Mesendoderm (in vitro differentiated cells): ENCODE measurements around the gene KCNJ4.

ENCODE experiments used
- DNase-seq: peaks from one replicate; pipeline ENCODE4 v3.0.0; 2013
- H2AK5ac ChIP-seq: 2 replicates; pipeline ENCODE4 v1.6.1; 2013; ENCODE audit warnings: low read length, inconsistent platforms
- H2BK120ac ChIP-seq: 2 replicates; pipeline ENCODE4 v1.6.1; 2013; ENCODE audit warnings: low read depth, mild to moderate bottlenecking, low read length, moderate library complexity, mixed read lengths
- H2BK15ac ChIP-seq: replicated peaks from 2 replicates; pipeline ENCODE4 v1.6.1; 2013; ENCODE audit warnings: low read depth, mild to moderate bottlenecking, moderate library complexity
- H2BK5ac ChIP-seq: 2 replicates; pipeline ENCODE4 v1.6.1; 2013; ENCODE audit warnings: low read length, inconsistent platforms
- H3K18ac ChIP-seq: 2 replicates; pipeline ENCODE4 v1.6.1; 2013; ENCODE audit warnings: mild to moderate bottlenecking, low read length, mixed read lengths
- H3K23ac ChIP-seq: one replicate; pipeline ENCODE4 v1.6.1; 2013; ENCODE audit warnings: low read length
- H3K27ac ChIP-seq: 2 replicates; pipeline ENCODE4 v1.5.1; 2013; ENCODE audit warnings: low read depth, mild to moderate bottlenecking, inconsistent platforms, low read length, moderate library complexity
- H3K27me3 ChIP-seq: 2 replicates; pipeline ENCODE4 v1.6.1; 2013; ENCODE audit warnings: low read length, control low read depth, mild to moderate bottlenecking, inconsistent platforms; ENCODE audit not compliant: insufficient read depth, poor library complexity
- H3K36me3 ChIP-seq: 2 replicates; pipeline ENCODE4 v1.6.1; 2013; ENCODE audit warnings: low read length, inconsistent platforms; ENCODE audit not compliant: control insufficient read depth, insufficient read depth
- H3K4ac ChIP-seq: one replicate; pipeline ENCODE4 v1.6.1; 2013; ENCODE audit warnings: low read depth, mild to moderate bottlenecking, low read length, moderate library complexity
- H3K4me1 ChIP-seq: 2 replicates; pipeline ENCODE4 v1.6.1; 2013; ENCODE audit warnings: low read depth, low read length, inconsistent platforms; ENCODE audit not compliant: control insufficient read depth
- H3K4me2 ChIP-seq: 2 replicates; pipeline ENCODE4 v1.6.1; 2013; ENCODE audit warnings: low read length
- H3K4me3 ChIP-seq: 2 replicates; pipeline ENCODE4 v1.5.1; 2013; ENCODE audit warnings: mild to moderate bottlenecking, low read length
- H3K56ac ChIP-seq: one replicate; pipeline ENCODE4 v1.6.1; 2013; ENCODE audit warnings: low read length
- H3K79me1 ChIP-seq: 2 replicates; pipeline ENCODE4 v1.6.1; 2013; ENCODE audit warnings: low read length, inconsistent platforms
- H3K79me2 ChIP-seq: 2 replicates; pipeline ENCODE4 v1.6.1; 2013; ENCODE audit warnings: mild to moderate bottlenecking, low read length; ENCODE audit not compliant: control insufficient read depth, insufficient read depth
- H3K9ac ChIP-seq: 2 replicates; pipeline ENCODE4 v1.6.1; 2013; ENCODE audit warnings: low read length, inconsistent platforms
- H4K5ac ChIP-seq: one replicate; pipeline ENCODE4 v1.6.1; 2013; ENCODE audit warnings: low read length
- H4K8ac ChIP-seq: one replicate; pipeline ENCODE4 v1.6.1; 2013; ENCODE audit warnings: low read depth, mild to moderate bottlenecking, control low read depth, low read length, moderate library complexity
- WGBS: extraction: QIAGEN DNeasy Blood & Tissue Kit; methylation state at CpG from one replicate; pipeline ENCODE4 v1.1.7; 2013; ENCODE audit warnings: low lambda C conversion rate, missing lambda C conversion rate; ENCODE audit not compliant: insufficient coverage; ENCODE audit errors: extremely low coverage; 5-methylcytosine and 5-hydroxymethylcytosine counted together

KCNJ4 gene

GRCh38 chr22:38481162-38481870 is 26.3 kb upstream of the KCNJ4 start:
- Histone ChIP-seq H3K79me2 (no peaks in the 10 kb centered on the region), H3K56ac (no peak overlapping the region), H3K79me1 (peaks cover 3% of the 10 kb centered on the region), H3K9ac (no peak overlapping the region), H3K27ac (no peak overlapping the region), H2BK5ac (no peak overlapping the region), H3K4me2 (no peak overlapping the region), H3K18ac (no peak overlapping the region), H3K4me1 (no peaks in the 10 kb centered on the region), H4K8ac (no peak overlapping the region), H2BK15ac (no peak overlapping the region), H3K27me3 (no peaks in the 10 kb centered on the region), H3K36me3 (peaks cover 33% of the 10 kb centered on the region), H3K4me3 (no peak overlapping the region), H2AK5ac (no peak overlapping the region), H2BK120ac (no peak overlapping the region), H4K5ac (no peak overlapping the region), H3K4ac (no peak overlapping the region), H3K23ac (no peak overlapping the region)
- no peak for DNase-seq
- no CpG with 5 or more reads among the region's 3 CpGs for WGBS

DNA sequence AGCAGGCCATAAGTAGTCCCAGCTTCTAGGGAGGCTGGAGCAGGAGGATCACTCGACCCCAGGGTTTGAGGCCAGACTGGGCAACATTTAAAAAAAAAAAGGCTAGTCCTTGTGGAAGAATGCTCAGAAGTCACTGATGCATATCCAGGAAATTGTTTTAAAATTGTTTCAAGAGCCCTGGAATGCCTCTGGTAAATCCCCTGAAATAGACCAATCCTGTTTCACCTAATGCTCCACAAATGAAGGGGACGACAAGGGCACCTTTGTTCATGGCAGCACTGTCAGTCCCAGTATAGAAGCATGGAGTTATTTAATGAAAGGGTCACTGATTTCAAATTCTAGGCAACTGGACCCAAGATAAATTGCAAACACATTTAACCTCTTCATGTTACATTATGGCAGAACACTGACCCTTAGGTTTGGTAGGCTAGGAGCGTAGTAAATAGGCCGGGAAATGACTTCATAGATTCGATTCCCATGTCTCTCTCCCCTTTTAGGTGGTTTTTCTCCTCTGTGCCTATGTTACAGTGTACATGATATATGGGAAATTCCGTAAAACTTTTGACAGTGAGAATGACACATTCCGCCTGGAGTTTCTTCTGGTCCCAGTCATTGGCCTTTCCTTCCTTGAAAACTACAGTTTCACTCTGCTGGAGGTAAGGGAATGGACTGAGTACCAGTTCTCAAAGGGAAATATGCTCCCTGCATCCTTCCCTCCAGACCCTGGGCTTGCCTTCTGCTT is 24.3 kb upstream of the KCNJ4 start:
- Histone ChIP-seq H3K23ac (no peak overlapping the region), H3K36me3 (peaks cover 23% of the 10 kb centered on the region), H3K4me1 (no peaks in the 10 kb centered on the region), H2BK15ac (no peak overlapping the region), H2AK5ac (no peak overlapping the region), H4K5ac (no peak overlapping the region), H3K4me2 (no peak overlapping the region), H3K27me3 (no peaks in the 10 kb centered on the region), H3K27ac (no peak overlapping the region), H3K18ac (no peak overlapping the region), H4K8ac (no peak overlapping the region), H3K4me3 (no peak overlapping the region), H3K9ac (no peak overlapping the region), H3K79me1 (no peaks in the 10 kb centered on the region), H3K4ac (no peak overlapping the region), H3K79me2 (no peaks in the 10 kb centered on the region), H3K56ac (no peak overlapping the region), H2BK5ac (no peak overlapping the region), H2BK120ac (no peak overlapping the region)
- no peak for DNase-seq
- no CpG with 5 or more reads among the region's 7 CpGs for WGBS

- WGBS, result no CpG with 5 or more reads among the region's 1 CpG
- DNase-seq, result no peak
Observed at GRCh38 chr22:38477585-38477984, 22.6 kb upstream of the KCNJ4 start.

DNA sequence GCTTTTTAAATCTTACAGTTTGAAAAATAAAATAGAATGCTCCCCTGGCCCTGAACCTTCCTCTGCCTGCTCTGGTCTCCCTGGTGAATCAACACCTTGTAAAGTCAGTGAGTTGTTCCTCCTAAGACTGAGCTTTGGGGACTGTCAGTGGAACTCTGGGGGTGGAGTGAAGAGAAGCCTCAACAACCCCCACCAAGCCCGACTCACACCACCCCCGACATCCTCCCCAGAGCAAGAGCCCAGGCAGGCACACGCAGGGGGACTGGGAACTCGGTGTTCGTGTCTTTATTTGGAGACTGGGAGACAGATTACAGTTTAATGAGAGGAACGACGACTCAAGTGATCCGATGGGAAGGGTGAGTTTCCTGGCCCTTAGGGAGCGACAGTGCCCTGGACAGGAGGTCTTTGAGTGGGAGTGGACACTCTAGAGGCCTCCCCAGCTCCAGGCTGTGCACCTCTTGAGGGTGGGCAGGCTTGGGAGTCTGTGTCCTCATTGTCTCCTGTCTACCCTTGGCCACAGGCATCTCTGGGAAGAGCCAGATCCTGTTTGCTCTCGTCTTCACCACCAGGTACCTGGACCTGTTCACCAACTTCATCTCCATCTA is 19.1 kb upstream of the KCNJ4 start:
- H4K8ac ChIP-seq, result no peak overlapping the region
- DNase-seq, result no peak
- H4K5ac ChIP-seq, result no peak overlapping the region

More at GRCh38 chr22:38477585-38477984, 22.6 kb upstream of the KCNJ4 start:
- Histone ChIP-seq H2AK5ac (no peak overlapping the region), H3K27ac (no peak overlapping the region), H4K8ac (no peak overlapping the region), H3K4ac (no peak overlapping the region), H3K79me1 (no peaks in the 10 kb centered on the region), H2BK15ac (no peak overlapping the region), H3K4me1 (no peaks in the 10 kb centered on the region), H3K4me3 (no peak overlapping the region), H3K27me3 (no peaks in the 10 kb centered on the region), H3K9ac (no peak overlapping the region), H3K23ac (no peak overlapping the region), H2BK5ac (no peak overlapping the region), H3K4me2 (no peak overlapping the region), H3K36me3 (peaks cover 13% of the 10 kb centered on the region), H4K5ac (no peak overlapping the region), H2BK120ac (no peak overlapping the region), H3K79me2 (no peaks in the 10 kb centered on the region), H3K18ac (no peak overlapping the region), H3K56ac (no peak overlapping the region)

GRCh38 chr22:38471237-38471636 is 16.2 kb upstream of the KCNJ4 start:
- Histone ChIP-seq H3K23ac (no peak overlapping the region), H3K56ac (no peak overlapping the region), H3K36me3 (no peaks in the 10 kb centered on the region), H3K27me3 (no peaks in the 10 kb centered on the region), H3K4me1 (no peaks in the 10 kb centered on the region), H3K9ac (no peak overlapping the region), H4K8ac (no peak overlapping the region), H3K79me2 (no peaks in the 10 kb centered on the region), H2AK5ac (no peak overlapping the region), H2BK120ac (no peak overlapping the region), H3K79me1 (no peaks in the 10 kb centered on the region), H4K5ac (no peak overlapping the region), H2BK15ac (no peak overlapping the region), H3K4me3 (no peak overlapping the region), H3K27ac (no peak overlapping the region), H2BK5ac (no peak overlapping the region), H3K4me2 (no peak overlapping the region), H3K4ac (no peak overlapping the region), H3K18ac (no peak overlapping the region)
- DNase-seq, result no peak
- WGBS, result no CpG with 5 or more reads among the region's 11 CpGs

More for the DNA sequence above, 19.1 kb upstream of the KCNJ4 start:
- H3K4ac ChIP-seq, result no peak overlapping the region
- H3K79me2 ChIP-seq, result no peaks in the 10 kb centered on the region
- no peak overlapping the region for H3K9ac ChIP-seq
- no peaks in the 10 kb centered on the region for H3K4me1 ChIP-seq
- H3K4me2 ChIP-seq, result no peak overlapping the region
- H2BK120ac ChIP-seq, result no peak overlapping the region
- no peak overlapping the region for H3K18ac ChIP-seq
- no peaks in the 10 kb centered on the region for H3K27me3 ChIP-seq
- no peak overlapping the region for H3K56ac ChIP-seq
- no peak overlapping the region for H3K27ac ChIP-seq
- no peak overlapping the region for H2BK15ac ChIP-seq
- WGBS, result no CpG with 5 or more reads among the region's 10 CpGs
- H2BK5ac ChIP-seq, result no peak overlapping the region
- H3K79me1 ChIP-seq, result no peaks in the 10 kb centered on the region
- no peak overlapping the region for H3K4me3 ChIP-seq
- no peak overlapping the region for H2AK5ac ChIP-seq
- no peak overlapping the region for H3K23ac ChIP-seq
- peaks cover 2% of the 10 kb centered on the region for H3K36me3 ChIP-seq
